Measurements from ENCODE around the gene SEZ6L2. TPM values are rescaled to one million over a fixed set of nuclear protein-coding genes. Genes with fewer than 3 reads are reported as not detected.
A peak's percentile ranks its signal among the peaks of the same experiment; 100 is the strongest.

Gene SEZ6L2
- total and polyA plus RNA-seq, 9 of the 15 experiments (the other 6 are each of a cell fraction or from before 2014, with no cell fraction given): 0.10 to 2.1 (median 0.72) TPM

DNA sequence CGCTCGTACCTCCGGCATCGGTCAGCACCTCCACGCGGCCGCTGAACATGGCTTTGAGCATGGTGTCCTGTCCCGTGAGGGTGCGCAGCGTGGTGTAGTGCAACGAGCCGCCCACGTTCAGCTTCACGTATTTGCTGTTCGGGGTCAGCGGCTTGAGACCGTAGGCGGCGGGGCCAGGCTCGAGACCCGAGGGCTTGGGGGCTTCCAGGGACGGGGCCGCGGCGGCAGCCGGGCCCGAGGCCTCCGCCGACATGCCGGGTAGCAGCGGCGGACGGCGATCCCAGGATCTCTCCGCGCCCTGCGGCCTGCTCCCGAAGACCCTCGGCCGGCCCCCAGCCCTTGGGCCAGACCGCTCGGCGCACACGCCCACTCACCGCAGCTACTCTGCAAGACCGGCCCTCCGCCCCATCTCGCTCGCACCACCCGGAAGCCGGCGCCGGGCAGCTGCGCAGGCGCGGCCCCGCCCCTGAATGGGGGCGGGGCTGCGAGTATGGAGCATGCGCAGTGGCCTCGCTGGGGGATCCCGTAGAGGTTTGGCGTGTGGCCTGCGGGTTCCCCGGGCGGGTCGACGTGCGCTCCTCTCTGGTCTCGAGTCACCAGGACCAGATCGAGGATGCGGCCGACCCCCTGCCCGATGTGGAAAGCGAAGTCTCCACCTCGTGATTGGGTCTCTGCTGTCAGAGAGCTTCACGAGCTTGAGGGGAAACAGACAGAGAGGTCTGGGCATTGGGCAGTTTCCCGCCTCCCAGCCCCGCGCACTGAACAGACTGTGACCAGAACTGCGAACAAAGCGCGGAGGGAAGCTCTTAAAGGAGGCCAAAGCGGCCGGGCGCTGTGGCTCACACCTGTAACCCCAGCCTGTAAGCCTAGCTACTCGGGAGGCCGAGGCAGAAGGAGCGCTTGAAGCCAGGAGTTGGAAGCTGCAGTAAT lies 26.7 kb upstream of the SEZ6L2 start, which contains the start of gene KCTD13 (continued):
- TF ChIP-seq, protein P1, sequence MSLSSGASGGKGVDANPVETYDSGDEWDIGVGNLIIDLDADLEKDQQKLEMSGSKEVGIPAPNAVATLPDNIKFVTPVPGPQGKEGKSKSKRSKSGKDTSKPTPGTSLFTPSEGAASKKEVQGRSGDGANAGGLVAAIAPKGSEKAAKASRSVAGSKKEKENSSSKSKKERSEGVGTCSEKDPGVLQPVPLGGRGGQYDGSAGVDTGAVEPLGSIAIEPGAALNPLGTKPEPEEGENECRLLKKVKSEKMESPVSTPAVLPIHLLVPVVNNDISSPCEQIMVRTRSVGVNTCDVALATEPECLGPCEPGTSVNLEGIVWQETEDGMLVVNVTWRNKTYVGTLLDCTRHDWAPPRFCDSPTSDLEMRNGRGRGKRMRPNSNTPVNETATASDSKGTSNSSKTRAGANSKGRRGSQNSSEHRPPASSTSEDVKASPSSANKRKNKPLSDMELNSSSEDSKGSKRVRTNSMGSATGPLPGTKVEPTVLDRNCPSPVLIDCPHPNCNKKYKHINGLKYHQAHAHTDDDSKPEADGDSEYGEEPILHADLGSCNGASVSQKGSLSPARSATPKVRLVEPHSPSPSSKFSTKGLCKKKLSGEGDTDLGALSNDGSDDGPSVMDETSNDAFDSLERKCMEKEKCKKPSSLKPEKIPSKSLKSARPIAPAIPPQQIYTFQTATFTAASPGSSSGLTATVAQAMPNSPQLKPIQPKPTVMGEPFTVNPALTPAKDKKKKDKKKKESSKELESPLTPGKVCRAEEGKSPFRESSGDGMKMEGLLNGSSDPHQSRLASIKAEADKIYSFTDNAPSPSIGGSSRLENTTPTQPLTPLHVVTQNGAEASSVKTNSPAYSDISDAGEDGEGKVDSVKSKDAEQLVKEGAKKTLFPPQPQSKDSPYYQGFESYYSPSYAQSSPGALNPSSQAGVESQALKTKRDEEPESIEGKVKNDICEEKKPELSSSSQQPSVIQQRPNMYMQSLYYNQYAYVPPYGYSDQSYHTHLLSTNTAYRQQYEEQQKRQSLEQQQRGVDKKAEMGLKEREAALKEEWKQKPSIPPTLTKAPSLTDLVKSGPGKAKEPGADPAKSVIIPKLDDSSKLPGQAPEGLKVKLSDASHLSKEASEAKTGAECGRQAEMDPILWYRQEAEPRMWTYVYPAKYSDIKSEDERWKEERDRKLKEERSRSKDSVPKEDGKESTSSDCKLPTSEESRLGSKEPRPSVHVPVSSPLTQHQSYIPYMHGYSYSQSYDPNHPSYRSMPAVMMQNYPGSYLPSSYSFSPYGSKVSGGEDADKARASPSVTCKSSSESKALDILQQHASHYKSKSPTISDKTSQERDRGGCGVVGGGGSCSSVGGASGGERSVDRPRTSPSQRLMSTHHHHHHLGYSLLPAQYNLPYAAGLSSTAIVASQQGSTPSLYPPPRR (CRISPR knock-in tag; IDR thresholded peaks at IDR 0.05; ENCODE audit: borderline replicate concordance): peak; percentile 35; the same call in 1 of the 2 replicates
- TF ChIP-seq POLR2B (IDR thresholded peaks at IDR 0.05; ENCODE audit: low read depth, partially characterized antibody): peak; percentile 91
- 0 out of 2 replicates have a peak, but pooled peaks have one; percentile 3 for TF ChIP-seq REST (IDR thresholded peaks at IDR 0.05; ENCODE audit: borderline replicate concordance)
- TF ChIP-seq REST (CRISPR knock-in tag; IDR thresholded peaks at IDR 0.05; ENCODE audit: low read depth): 0 out of 2 replicates have a peak, but pooled peaks have one; percentile 20
- TF ChIP-seq, protein P2, sequence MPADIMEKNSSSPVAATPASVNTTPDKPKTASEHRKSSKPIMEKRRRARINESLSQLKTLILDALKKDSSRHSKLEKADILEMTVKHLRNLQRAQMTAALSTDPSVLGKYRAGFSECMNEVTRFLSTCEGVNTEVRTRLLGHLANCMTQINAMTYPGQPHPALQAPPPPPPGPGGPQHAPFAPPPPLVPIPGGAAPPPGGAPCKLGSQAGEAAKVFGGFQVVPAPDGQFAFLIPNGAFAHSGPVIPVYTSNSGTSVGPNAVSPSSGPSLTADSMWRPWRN (IDR thresholded peaks at IDR 0.05; ENCODE audit: low read depth): 0 out of 2 replicates have a peak, but pooled peaks have one; percentile 36
- no peak for TF ChIP-seq SPI1 (IDR thresholded peaks at IDR 0.05; ENCODE audit: borderline replicate concordance, low read depth, low read length)
- TF ChIP-seq, protein P3, sequence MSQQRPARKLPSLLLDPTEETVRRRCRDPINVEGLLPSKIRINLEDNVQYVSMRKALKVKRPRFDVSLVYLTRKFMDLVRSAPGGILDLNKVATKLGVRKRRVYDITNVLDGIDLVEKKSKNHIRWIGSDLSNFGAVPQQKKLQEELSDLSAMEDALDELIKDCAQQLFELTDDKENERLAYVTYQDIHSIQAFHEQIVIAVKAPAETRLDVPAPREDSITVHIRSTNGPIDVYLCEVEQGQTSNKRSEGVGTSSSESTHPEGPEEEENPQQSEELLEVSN (IDR thresholded peaks at IDR 0.05; ENCODE audit: borderline replicate concordance in 1 of 2, extremely low read depth in 1 of 2, insufficient read depth in 1 of 2, insufficient read length in 1 of 2, low read depth in 1 of 2, low read length in 1 of 2, poor library complexity in 1 of 2, severe bottlenecking in 1 of 2): peak; percentile 84 to 92
- 0 out of 2 replicates have a peak, but pooled peaks have one; percentile 14 for TF ChIP-seq SOX6 (IDR thresholded peaks at IDR 0.05)
- TF ChIP-seq JUNB (CRISPR knock-in tag; conservative IDR thresholded peaks at IDR 0.05): no peak
- TF ChIP-seq CBFB (CRISPR knock-in tag; IDR thresholded peaks at IDR 0.05): 0 out of 2 replicates have a peak, but pooled peaks have one; percentile 38

Measured in K562 (cell line).